IMR-90 (cell line): ENCODE results near the gene SAFB2.
"Not testable (repeated sequence)": the region's sequence is repeated elsewhere in the genome, so short reads cannot be mapped to it uniquely, and the experiment has no call there.

Experiments
- BHLHE40 ChIP-seq: fragments of 150-350 bp; IDR thresholded peaks from 2 replicates; pipeline ENCODE4 v1.6.1; 2016; ENCODE audit warnings: mild to moderate bottlenecking, low read depth, low read length
- CEBPB ChIP-seq: IDR thresholded peaks from 2 replicates; pipeline ENCODE4 v1.6.1; 2012; ENCODE audit warnings: low read depth, low read length, improper control_type of control experiment
- CHD1 ChIP-seq: IDR thresholded peaks from 2 replicates; pipeline ENCODE4 v1.6.1; 2012; ENCODE audit warnings: low read depth, low read length, improper control_type of control experiment
- CTCF ChIP-seq: conservative IDR thresholded peaks from 2 replicates; pipeline ENCODE4 v1.5.1; 2012; ENCODE audit warnings: mild to moderate bottlenecking, low read depth, low read length, improper control_type of control experiment
- MAZ ChIP-seq: IDR thresholded peaks from 2 replicates; pipeline ENCODE4 v1.6.1; 2012; ENCODE audit warnings: low read depth, mild to moderate bottlenecking, low read length, improper control_type of control experiment, moderate library complexity, borderline replicate concordance
- POLR2A ChIP-seq: IDR thresholded peaks from 2 replicates; pipeline ENCODE4 v1.6.1; 2012; ENCODE audit warnings: mild to moderate bottlenecking, low read depth, low read length
- RAD21 ChIP-seq: IDR thresholded peaks from 2 replicates; pipeline ENCODE4 v1.6.1; 2012; ENCODE audit warnings: low read length, improper control_type of control experiment
- USF2 ChIP-seq: fragments of 150-350 bp; IDR thresholded peaks from 2 replicates; pipeline ENCODE4 v1.6.1; 2017; ENCODE audit warnings: mild to moderate bottlenecking, antibody characterized with exemption, low read length, low read depth

GRCh38 chr19:5608766-5609165 lies 13.8 kb downstream of the SAFB2 start:
- TF ChIP-seq CTCF, RAD21, MAZ, CEBPB, POLR2A, USF2, CHD1, BHLHE40: not testable (repeated sequence)
